ENCODE data around the gene FAM184A.

GRCh38 chr6:118914598-118914997 lies 163.9 kb downstream of the FAM184A start:
- no peak for TF ChIP-seq CTCF (conservative IDR thresholded peaks at IDR 0.05; ENCODE audit: low read length)
- TF ChIP-seq EZH2phosphoT487 (IDR thresholded peaks at IDR 0.05; ENCODE audit: borderline replicate concordance, low read depth, low read length): no peak

All from OCI-LY7 (cell line).